K562 (cell line): ENCODE results near the gene C11orf91. TPM values are rescaled to one million over a fixed set of nuclear protein-coding genes. Genes with fewer than 3 reads are reported as not detected.

ENCODE experiments used
- ARHGAP35 ChIP-seq: fragments of 450-650 bp; IDR thresholded peaks from 2 replicates; pipeline ENCODE4 v1.6.1; 2018; ENCODE audit not compliant: partially characterized antibody
- CBFA2T2 ChIP-seq: fragments of 450-650 bp; conservative IDR thresholded peaks from 2 replicates; pipeline ENCODE4 v1.6.1; 2017; ENCODE audit warnings: mild to moderate bottlenecking
- CBX1 ChIP-seq: sonication (generic); IDR thresholded peaks from 2 replicates; pipeline ENCODE4 v1.6.1; 2016; ENCODE audit warnings: antibody characterized with exemption, low read depth, mild to moderate bottlenecking
- EP300 ChIP-seq: IDR thresholded peaks from 2 replicates; pipeline ENCODE4 v1.6.1; 2012; ENCODE audit warnings: low read length, improper control_type of control experiment
- HOXB6 ChIP-seq: fragments of 250-450 bp; sonication (Bioruptor Pico); IDR thresholded peaks from 2 replicates; pipeline ENCODE4 v1.5.1; 2022; ENCODE audit warnings: mild to moderate bottlenecking, borderline replicate concordance
- NBN ChIP-seq: fragments of 450-650 bp; IDR thresholded peaks from 2 replicates; pipeline ENCODE4 v1.6.1; 2016; ENCODE audit warnings: low read depth, mild to moderate bottlenecking
- NFE2 ChIP-seq: IDR thresholded peaks from 2 replicates; pipeline ENCODE4 v1.6.1; 2014; ENCODE audit warnings: antibody characterized with exemption, low read depth
- NONO ChIP-seq, 2 experiments: fragments of 200-400 bp in 1 of 2; fragments of 450-650 bp in 1 of 2; formaldehyde crosslinking in 1 of 2; IDR thresholded peaks; 2 replicates each; pipeline ENCODE4 v1.6.1; 2017; ENCODE audit warnings: low read depth in 2 of 2, mild to moderate bottlenecking in 2 of 2, moderate library complexity in 2 of 2, low read length in 1 of 2
- PCBP1 ChIP-seq: fragments of 200-400 bp; formaldehyde crosslinking; IDR thresholded peaks from 2 replicates; pipeline ENCODE4 v1.6.1; 2018; ENCODE audit warnings: mild to moderate bottlenecking, low read depth, low read length; ENCODE audit not compliant: poor library complexity, severe bottlenecking
- RBM15 ChIP-seq: fragments of 200-400 bp; formaldehyde crosslinking; IDR thresholded peaks from 2 replicates; pipeline ENCODE4 v1.6.1; 2018; ENCODE audit warnings: mild to moderate bottlenecking, low read length, moderate library complexity; ENCODE audit not compliant: insufficient read depth
- RBM39 ChIP-seq: fragments of 200-400 bp; formaldehyde crosslinking; optimal IDR thresholded peaks from 2 replicates; pipeline ENCODE3; 2018; ENCODE audit warnings: low read depth, low read length
- RFX7 ChIP-seq: fragments of 250-450 bp; sonication (Bioruptor Pico); IDR thresholded peaks from 2 replicates; pipeline ENCODE4 v1.5.1; 2021; ENCODE audit warnings: mild to moderate bottlenecking
- SMARCA4 ChIP-seq: fragments of 450-650 bp; IDR thresholded peaks from 2 replicates; pipeline ENCODE4 v1.6.1; 2016
- SRF ChIP-seq, 2 experiments: fragments of 250-450, 450-650 bp in 1 of 2; sonication (Bioruptor Pico) in 1 of 2; sonication (generic) in 1 of 2; formaldehyde crosslinking; IDR thresholded peaks; 2 replicates each; pipeline versions ENCODE4 v1.5.0 to v1.5.1; 2020 to 2022; ENCODE audit warnings: mild to moderate bottlenecking in 1 of 2, missing genetic modification reagents in 1 of 2
- STAT5B ChIP-seq: fragments of 250-450 bp; sonication (Bioruptor Pico); IDR thresholded peaks from 2 replicates; pipeline ENCODE4 v1.8.0; 2021; ENCODE audit warnings: mild to moderate bottlenecking, inconsistent platforms
- TCFL5 ChIP-seq: fragments of 250-450 bp; sonication (Bioruptor Pico); conservative IDR thresholded peaks from 2 replicates; pipeline ENCODE4 v1.6.1; 2021; ENCODE audit warnings: mild to moderate bottlenecking, moderate library complexity, matching md5 sums
- ZBTB7A ChIP-seq: IDR thresholded peaks from 2 replicates; pipeline ENCODE4 v1.6.1; 2011; ENCODE audit warnings: low read depth, mild to moderate bottlenecking, low read length, moderate library complexity, borderline replicate concordance; ENCODE audit not compliant: control insufficient read depth
- ZFP30 ChIP-seq: fragments of 250-450 bp; sonication (Bioruptor Pico); IDR thresholded peaks from 2 replicates; pipeline ENCODE4 v1.8.0; 2022; ENCODE audit warnings: moderate library complexity, mild to moderate bottlenecking, inconsistent platforms, borderline replicate concordance
- ZNF134 ChIP-seq: fragments of 250-450 bp; sonication (Bioruptor Pico); conservative IDR thresholded peaks from 2 replicates; pipeline ENCODE4 v1.4.0; 2020
- ZNF232 ChIP-seq: sonication (generic); formaldehyde crosslinking; IDR thresholded peaks from 2 replicates; pipeline ENCODE4 v1.8.0; 2022; ENCODE audit warnings: mild to moderate bottlenecking, missing genetic modification reagents
- ZNF24 ChIP-seq: fragments of 450-650 bp; IDR thresholded peaks from 2 replicates; pipeline ENCODE4 v1.6.1; 2016
- ZNF347 ChIP-seq: fragments of 450-650 bp; formaldehyde crosslinking; IDR thresholded peaks from 2 replicates; pipeline ENCODE4 v1.4.0; 2020; ENCODE audit warnings: low read depth, mild to moderate bottlenecking, moderate library complexity
- ZSCAN29 ChIP-seq: fragments of 450-650 bp; IDR thresholded peaks from 2 replicates; pipeline ENCODE4 v1.6.1; 2017
- polyA plus RNA-seq, 8 experiments: library from polyadenylated mRNA; depleted of rRNA in 4 of 8; stranded (reverse) in 5 of 8; unstranded in 3 of 8; fragments of >200 nt; fragmentation: Nextera tagmentation in 2 of 8; fragmentation: Illumina TruSeq in 1 of 8; extraction: Ambion mirVana in 2 of 8; extraction: Trizol in 1 of 8; gene quantifications; 2 replicates each; pipeline versions ENCODE4 v1.2.1 to v1.2.3, GENCODE V29; 2011 to 2014; ENCODE audit warnings: inconsistent platforms in 1 of 8, missing spikeins in 1 of 8
- total RNA-seq, 7 experiments: library from RNA; depleted of rRNA in 6 of 7; stranded (reverse); fragments of >200 nt in 6 of 7; fragmentation: Illumina TruSeq in 2 of 7; extraction: Trizol in 2 of 7; gene quantifications; 2 replicates each; pipeline versions ENCODE4 v1.2.1 to v1.2.3, GENCODE V29; 2011 to 2021; ENCODE audit warnings: low replicate concordance in 1 of 7
- TF ChIP-seq, protein P1 (sequence below): fragments of 250-450 bp; sonication (Bioruptor Pico); IDR thresholded peaks from 2 replicates; pipeline ENCODE4 v1.8.0; 2022; ENCODE audit warnings: moderate library complexity, mild to moderate bottlenecking, inconsistent platforms
- TF ChIP-seq, protein P2 (sequence below): fragments of 450-650 bp; IDR thresholded peaks from 2 replicates; pipeline ENCODE4 v1.6.1; 2018; ENCODE audit warnings: mild to moderate bottlenecking, low read depth; ENCODE audit not compliant: partially characterized antibody
- TF ChIP-seq, protein P3 (sequence below): fragments of 250-450 bp; sonication (Bioruptor Pico); IDR thresholded peaks from 2 replicates; pipeline ENCODE4 v1.9.0; 2021; ENCODE audit warnings: mild to moderate bottlenecking, inconsistent platforms

Gene C11orf91
- total and polyA plus RNA-seq, 9 of the 15 experiments (the other 6 are each of a cell fraction or from before 2014, with no cell fraction given), result not detected

DNA sequence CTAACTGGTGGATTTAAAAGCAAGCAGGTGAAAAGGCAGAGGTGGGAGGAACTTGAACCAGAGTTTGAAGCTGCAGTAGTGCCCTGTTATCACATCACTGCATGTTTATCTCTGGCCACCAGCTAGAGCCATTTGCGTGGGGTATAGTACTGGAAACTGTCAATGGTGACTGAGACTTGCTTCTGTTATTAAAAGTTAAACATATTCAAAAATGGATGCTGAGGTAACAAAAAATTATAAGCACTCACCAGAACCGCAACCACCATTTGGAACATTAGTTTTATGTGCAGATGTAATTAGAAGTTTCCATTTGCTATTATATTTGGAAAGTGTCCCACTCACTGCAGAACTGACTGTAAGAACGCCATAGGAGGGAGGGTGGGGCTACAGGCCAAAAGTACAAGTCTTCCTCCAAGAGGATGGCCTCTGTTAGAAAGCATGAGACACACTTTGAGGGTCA, 36.8 kb upstream of the C11orf91 start (continued):
- no peak for TF ChIP-seq TCFL5 (CRISPR knock-in tag)
- TF ChIP-seq CBX1, result no peak
- TF ChIP-seq ZSCAN29, result no peak
- peak; percentile 96 for TF ChIP-seq EP300
- TF ChIP-seq RBM39, result no peak
- no peak for TF ChIP-seq HOXB6 (CRISPR knock-in tag)
- TF ChIP-seq NONO (IDR thresholded peaks at IDR 0.05; ENCODE audit: low read depth in 2 of 2, low read length in 1 of 2), result no peak
- TF ChIP-seq NFE2, result peak; percentile 32; the same call in 1 of the 2 replicates
- TF ChIP-seq STAT5B (CRISPR knock-in tag), result no peak
- TF ChIP-seq NBN, result peak; percentile 84; the same call in 1 of the 2 replicates
- no peak for TF ChIP-seq ZNF134 (CRISPR knock-in tag)
- no peak for TF ChIP-seq ZNF232 (CRISPR knock-in tag)
- TF ChIP-seq, protein P1, sequence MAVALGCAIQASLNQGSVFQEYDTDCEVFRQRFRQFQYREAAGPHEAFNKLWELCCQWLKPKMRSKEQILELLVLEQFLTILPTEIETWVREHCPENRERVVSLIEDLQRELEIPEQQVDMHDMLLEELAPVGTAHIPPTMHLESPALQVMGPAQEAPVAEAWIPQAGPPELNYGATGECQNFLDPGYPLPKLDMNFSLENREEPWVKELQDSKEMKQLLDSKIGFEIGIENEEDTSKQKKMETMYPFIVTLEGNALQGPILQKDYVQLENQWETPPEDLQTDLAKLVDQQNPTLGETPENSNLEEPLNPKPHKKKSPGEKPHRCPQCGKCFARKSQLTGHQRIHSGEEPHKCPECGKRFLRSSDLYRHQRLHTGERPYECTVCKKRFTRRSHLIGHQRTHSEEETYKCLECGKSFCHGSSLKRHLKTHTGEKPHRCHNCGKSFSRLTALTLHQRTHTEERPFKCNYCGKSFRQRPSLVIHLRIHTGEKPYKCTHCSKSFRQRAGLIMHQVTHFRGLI (CRISPR knock-in tag), result no peak
- TF ChIP-seq, protein P2, sequence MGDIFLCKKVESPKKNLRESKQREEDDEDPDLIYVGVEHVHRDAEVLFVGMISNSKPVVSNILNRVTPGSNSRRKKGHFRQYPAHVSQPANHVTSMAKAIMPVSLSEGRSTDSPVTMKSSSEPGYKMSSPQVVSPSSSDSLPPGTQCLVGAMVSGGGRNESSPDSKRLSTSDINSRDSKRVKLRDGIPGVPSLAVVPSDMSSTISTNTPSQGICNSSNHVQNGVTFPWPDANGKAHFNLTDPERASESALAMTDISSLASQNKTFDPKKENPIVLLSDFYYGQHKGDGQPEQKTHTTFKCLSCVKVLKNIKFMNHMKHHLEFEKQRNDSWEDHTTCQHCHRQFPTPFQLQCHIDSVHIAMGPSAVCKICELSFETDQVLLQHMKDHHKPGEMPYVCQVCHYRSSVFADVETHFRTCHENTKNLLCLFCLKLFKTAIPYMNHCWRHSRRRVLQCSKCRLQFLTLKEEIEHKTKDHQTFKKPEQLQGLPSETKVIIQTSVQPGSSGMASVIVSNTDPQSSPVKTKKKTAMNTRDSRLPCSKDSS, result no peak
- no peak for TF ChIP-seq ZFP30
- TF ChIP-seq ZNF24, result peak; percentile 48; the same call in 1 of the 2 replicates
- TF ChIP-seq ZNF347, result no peak
- TF ChIP-seq, protein P3, sequence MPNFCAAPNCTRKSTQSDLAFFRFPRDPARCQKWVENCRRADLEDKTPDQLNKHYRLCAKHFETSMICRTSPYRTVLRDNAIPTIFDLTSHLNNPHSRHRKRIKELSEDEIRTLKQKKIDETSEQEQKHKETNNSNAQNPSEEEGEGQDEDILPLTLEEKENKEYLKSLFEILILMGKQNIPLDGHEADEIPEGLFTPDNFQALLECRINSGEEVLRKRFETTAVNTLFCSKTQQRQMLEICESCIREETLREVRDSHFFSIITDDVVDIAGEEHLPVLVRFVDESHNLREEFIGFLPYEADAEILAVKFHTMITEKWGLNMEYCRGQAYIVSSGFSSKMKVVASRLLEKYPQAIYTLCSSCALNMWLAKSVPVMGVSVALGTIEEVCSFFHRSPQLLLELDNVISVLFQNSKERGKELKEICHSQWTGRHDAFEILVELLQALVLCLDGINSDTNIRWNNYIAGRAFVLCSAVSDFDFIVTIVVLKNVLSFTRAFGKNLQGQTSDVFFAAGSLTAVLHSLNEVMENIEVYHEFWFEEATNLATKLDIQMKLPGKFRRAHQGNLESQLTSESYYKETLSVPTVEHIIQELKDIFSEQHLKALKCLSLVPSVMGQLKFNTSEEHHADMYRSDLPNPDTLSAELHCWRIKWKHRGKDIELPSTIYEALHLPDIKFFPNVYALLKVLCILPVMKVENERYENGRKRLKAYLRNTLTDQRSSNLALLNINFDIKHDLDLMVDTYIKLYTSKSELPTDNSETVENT (CRISPR knock-in tag), result no peak
- no peak for TF ChIP-seq RBM15
- TF ChIP-seq RFX7 (CRISPR knock-in tag), result no peak
- no peak for TF ChIP-seq PCBP1
- no peak for TF ChIP-seq ARHGAP35
- TF ChIP-seq SMARCA4, result peak; percentile 95
- TF ChIP-seq SRF (CRISPR knock-in tag; IDR thresholded peaks at IDR 0.05), result no peak
- peak; percentile 94 for TF ChIP-seq CBFA2T2
- TF ChIP-seq ZBTB7A, result no peak; the same call in 1 of the 2 replicates
